Measurements from ENCODE around the gene KCNK18.

GRCh38 chr10:117158297-117158696, 39.0 kb upstream of the KCNK18 start:
- TF ChIP-seq POLR2AphosphoS5 (IDR thresholded peaks at IDR 0.05; ENCODE audit: low read depth, low read length) (no peak), POLR2A (IDR thresholded peaks at IDR 0.05; ENCODE audit: low read depth, low read length) (no peak), TAF1 (IDR thresholded peaks at IDR 0.05; ENCODE audit: low read depth, low read length) (no peak)
